Measurements from ENCODE around the gene GPBP1.

DNA sequence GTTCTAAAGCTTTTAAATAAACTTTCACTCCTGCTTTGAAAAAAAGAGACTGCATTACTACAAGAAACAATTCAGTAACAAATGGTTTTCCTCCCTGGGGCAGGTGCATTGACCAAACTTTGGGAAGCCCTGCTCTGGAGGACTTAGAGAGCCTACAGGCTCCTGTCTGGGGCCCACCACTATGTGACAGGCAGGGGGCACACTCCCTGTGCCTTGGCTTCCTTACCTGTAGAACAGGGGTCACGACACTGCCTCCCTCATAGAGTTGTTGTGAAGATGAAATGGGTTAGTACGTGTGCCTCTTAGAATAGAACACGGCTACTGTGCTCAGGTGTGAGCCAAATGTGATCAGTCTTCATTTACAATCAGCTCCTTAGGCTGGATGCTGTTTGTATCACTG lies 130.1 kb downstream of the GPBP1 start:
- no peak for TF ChIP-seq NFE2L2 (IDR thresholded peaks at IDR 0.05; ENCODE audit: low read depth, low read length)
- TF ChIP-seq CTCF (conservative IDR thresholded peaks at IDR 0.05; ENCODE audit: low read depth, low read length) = 0 out of 2 replicates have a peak, but pooled peaks have one; percentile 9
- TF ChIP-seq POLR2A (IDR thresholded peaks at IDR 0.05; ENCODE audit: low read depth, low read length) = no peak
- no peak for TF ChIP-seq CEBPB (IDR thresholded peaks at IDR 0.05; ENCODE audit: low read depth, low read length)
- no peak for TF ChIP-seq RAD21 (IDR thresholded peaks at IDR 0.05; ENCODE audit: low read length)
- TF ChIP-seq USF2 (IDR thresholded peaks at IDR 0.05; ENCODE audit: low read depth, low read length) = no peak
- no peak for TF ChIP-seq SMC3 (IDR thresholded peaks at IDR 0.05; ENCODE audit: low read depth, low read length)
